Measurements from ENCODE around the gene COMT. TPM values are rescaled to one million over a fixed set of nuclear protein-coding genes. Genes with fewer than 3 reads are reported as not detected.

Gene COMT
- total and polyA plus RNA-seq, 9 of the 15 experiments (the other 6 are each of a cell fraction or from before 2014, with no cell fraction given), result 12.5 to 351 (median 155) TPM

DNA sequence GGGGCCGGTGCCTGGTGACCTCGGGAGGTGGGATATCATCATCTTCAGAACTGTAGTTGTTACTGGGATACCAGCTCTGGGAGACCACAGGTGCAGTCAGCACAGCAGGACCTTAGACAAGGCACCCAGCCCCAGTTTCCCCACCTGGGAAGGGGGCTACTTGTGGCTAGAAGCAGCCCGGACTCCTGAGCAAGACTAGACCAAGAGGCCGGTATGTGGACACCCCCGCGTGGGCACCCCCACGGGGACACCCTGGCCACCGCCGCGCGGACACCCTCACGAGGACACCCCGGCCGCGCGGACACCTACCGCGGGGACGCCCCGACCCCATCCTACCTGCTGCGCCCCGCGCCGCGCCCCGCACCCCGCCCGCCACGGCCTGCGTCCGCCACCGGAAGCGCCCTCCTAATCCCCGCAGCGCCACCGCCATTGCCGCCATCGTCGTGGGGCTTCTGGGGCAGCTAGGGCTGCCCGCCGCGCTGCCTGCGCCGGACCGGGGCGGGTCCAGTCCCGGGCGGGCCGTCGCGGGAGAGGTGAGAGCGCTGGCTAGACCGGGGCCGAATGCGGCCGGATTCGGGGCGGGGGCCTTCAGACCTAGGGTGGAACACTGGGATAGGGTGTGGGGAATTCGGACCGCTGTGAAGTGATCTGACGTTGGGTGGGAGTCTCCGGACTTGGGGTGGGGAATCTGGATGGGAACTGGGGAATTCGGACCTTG lies at the start of gene COMT, which contains the start of gene TXNRD2 (continued):
- TF ChIP-seq PBX2 (CRISPR knock-in tag; IDR thresholded peaks at IDR 0.05; ENCODE audit: low read depth) (no peak), PBX2 (tag; conservative IDR thresholded peaks at IDR 0.05; ENCODE audit: low read depth) (no peak), KDM2B (CRISPR knock-in tag; IDR thresholded peaks at IDR 0.05) (peak; percentile 83; the same call in 1 of the 2 replicates), TCFL5 (CRISPR knock-in tag; conservative IDR thresholded peaks at IDR 0.05) (peak; percentile 70; the same call in 1 of the 2 replicates), CHD2 (IDR thresholded peaks at IDR 0.05; ENCODE audit: low read depth, low read length) (peak; percentile 49; the same call in 1 of the 2 replicates), PCBP1 (IDR thresholded peaks at IDR 0.05; ENCODE audit: low read depth, low read length, poor library complexity, severe bottlenecking) (peak; percentile 99), TRIM24 (IDR thresholded peaks at IDR 0.05) (no peak), SMAD1 (IDR thresholded peaks at IDR 0.05; ENCODE audit: low read depth, low read length, partially characterized antibody) (peak; percentile 96), NONO (IDR thresholded peaks at IDR 0.05; ENCODE audit: low read depth in 2 of 2, low read length in 1 of 2) (peak in 1 of 2 experiments; percentile 96; a peak in 2 of 4 replicates), ZNF41 (CRISPR knock-in tag; conservative IDR thresholded peaks at IDR 0.05) (peak; percentile 61; the same call in 1 of the 2 replicates), GABPA (tag; conservative IDR thresholded peaks at IDR 0.05; ENCODE audit: low read depth) (no peak), GMEB1 (CRISPR knock-in tag; IDR thresholded peaks at IDR 0.05) (peak; percentile 71), RBM22 (IDR thresholded peaks at IDR 0.05; ENCODE audit: low read depth, low read length, poor library complexity, severe bottlenecking) (peak; percentile 96), PHF8 (IDR thresholded peaks at IDR 0.05; ENCODE audit: borderline replicate concordance, low read length) (peak; percentile 89), SP2 (IDR thresholded peaks at IDR 0.05; ENCODE audit: extremely low read depth, low read depth, low read length, poor library complexity, severe bottlenecking) (peak; percentile 14), HNRNPL (IDR thresholded peaks at IDR 0.05; ENCODE audit: low read depth, low read length) (peak; percentile 73; the same call in 1 of the 2 replicates)
- TF ChIP-seq, protein P1, sequence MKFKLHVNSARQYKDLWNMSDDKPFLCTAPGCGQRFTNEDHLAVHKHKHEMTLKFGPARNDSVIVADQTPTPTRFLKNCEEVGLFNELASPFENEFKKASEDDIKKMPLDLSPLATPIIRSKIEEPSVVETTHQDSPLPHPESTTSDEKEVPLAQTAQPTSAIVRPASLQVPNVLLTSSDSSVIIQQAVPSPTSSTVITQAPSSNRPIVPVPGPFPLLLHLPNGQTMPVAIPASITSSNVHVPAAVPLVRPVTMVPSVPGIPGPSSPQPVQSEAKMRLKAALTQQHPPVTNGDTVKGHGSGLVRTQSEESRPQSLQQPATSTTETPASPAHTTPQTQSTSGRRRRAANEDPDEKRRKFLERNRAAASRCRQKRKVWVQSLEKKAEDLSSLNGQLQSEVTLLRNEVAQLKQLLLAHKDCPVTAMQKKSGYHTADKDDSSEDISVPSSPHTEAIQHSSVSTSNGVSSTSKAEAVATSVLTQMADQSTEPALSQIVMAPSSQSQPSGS (CRISPR knock-in tag; IDR thresholded peaks at IDR 0.05), result no peak
- TF ChIP-seq, protein P2, sequence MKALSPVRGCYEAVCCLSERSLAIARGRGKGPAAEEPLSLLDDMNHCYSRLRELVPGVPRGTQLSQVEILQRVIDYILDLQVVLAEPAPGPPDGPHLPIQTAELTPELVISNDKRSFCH (CRISPR knock-in tag; IDR thresholded peaks at IDR 0.05), result no peak
- TF ChIP-seq, protein P2 (tag; IDR thresholded peaks at IDR 0.05), result no peak
- TF ChIP-seq, protein P3, sequence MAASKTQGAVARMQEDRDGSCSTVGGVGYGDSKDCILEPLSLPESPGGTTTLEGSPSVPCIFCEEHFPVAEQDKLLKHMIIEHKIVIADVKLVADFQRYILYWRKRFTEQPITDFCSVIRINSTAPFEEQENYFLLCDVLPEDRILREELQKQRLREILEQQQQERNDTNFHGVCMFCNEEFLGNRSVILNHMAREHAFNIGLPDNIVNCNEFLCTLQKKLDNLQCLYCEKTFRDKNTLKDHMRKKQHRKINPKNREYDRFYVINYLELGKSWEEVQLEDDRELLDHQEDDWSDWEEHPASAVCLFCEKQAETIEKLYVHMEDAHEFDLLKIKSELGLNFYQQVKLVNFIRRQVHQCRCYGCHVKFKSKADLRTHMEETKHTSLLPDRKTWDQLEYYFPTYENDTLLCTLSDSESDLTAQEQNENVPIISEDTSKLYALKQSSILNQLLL (CRISPR knock-in tag; IDR thresholded peaks at IDR 0.05; ENCODE audit: borderline replicate concordance), result no peak
